H9 (cell line): ENCODE measurements around the gene NIPSNAP3A. TPM values are rescaled to one million over a fixed set of nuclear protein-coding genes. Genes with fewer than 3 reads are reported as not detected.

Experiments
- DNase-seq: peaks from one replicate; pipeline ENCODE4 v3.0.0-alpha.2; 2017
- H2AFZ ChIP-seq: one replicate; pipeline ENCODE4 v1.6.1; 2013; ENCODE audit warnings: mild to moderate bottlenecking, low read length, control low read depth, moderate library complexity
- H2AK5ac ChIP-seq: 2 replicates; pipeline ENCODE4 v1.6.1; 2013; ENCODE audit warnings: low read length, control low read depth, mixed read lengths; ENCODE audit not compliant: insufficient read length
- H2BK120ac ChIP-seq: one replicate; pipeline ENCODE4 v1.6.1; 2013; ENCODE audit warnings: low read depth, mild to moderate bottlenecking, low read length, control low read depth, inconsistent platforms; ENCODE audit not compliant: poor library complexity, severe bottlenecking
- H2BK12ac ChIP-seq: 2 replicates; pipeline ENCODE4 v1.6.1; 2013; ENCODE audit warnings: low read length, control low read depth, mixed read lengths, low read depth; ENCODE audit not compliant: insufficient read length
- H2BK15ac ChIP-seq: 2 replicates; pipeline ENCODE4 v1.6.1; 2013; ENCODE audit warnings: low read depth, low read length, control low read depth
- H2BK20ac ChIP-seq: one replicate; pipeline ENCODE4 v1.6.1; 2013; ENCODE audit warnings: low read depth, mild to moderate bottlenecking, low read length, control low read depth, inconsistent platforms; ENCODE audit not compliant: poor library complexity, severe bottlenecking
- H2BK5ac ChIP-seq: 2 replicates; pipeline ENCODE4 v1.6.1; 2013; ENCODE audit warnings: low read length, control low read depth, mixed read lengths; ENCODE audit not compliant: insufficient read length
- H3K14ac ChIP-seq: 2 replicates; pipeline ENCODE4 v1.6.1; 2013; ENCODE audit warnings: low read length, control low read depth; ENCODE audit not compliant: insufficient read depth
- H3K18ac ChIP-seq: 2 replicates; pipeline ENCODE4 v1.6.1; 2013; ENCODE audit warnings: low read depth, mild to moderate bottlenecking, mixed read lengths, low read length, control low read depth; ENCODE audit not compliant: insufficient read length
- H3K23ac ChIP-seq: 2 replicates; pipeline ENCODE4 v1.6.1; 2013; ENCODE audit warnings: low read length, control low read depth, mixed read lengths, low read depth; ENCODE audit not compliant: insufficient read length
- H3K23me2 ChIP-seq: 2 replicates; pipeline ENCODE4 v1.6.1; 2013; ENCODE audit warnings: low read depth, mild to moderate bottlenecking, mixed read lengths, low read length, control low read depth; ENCODE audit not compliant: insufficient read length, poor library complexity, severe bottlenecking
- H3K27ac ChIP-seq: 2 replicates; pipeline ENCODE4 v1.5.1; 2013; ENCODE audit warnings: low read length, control low read depth, mixed read lengths, low read depth; ENCODE audit not compliant: insufficient read length
- H3K27me3 ChIP-seq: 2 replicates; pipeline ENCODE4 v1.6.1; 2013; ENCODE audit warnings: low read length, control low read depth, inconsistent platforms; ENCODE audit not compliant: insufficient read depth
- H3K4ac ChIP-seq: 2 replicates; pipeline ENCODE4 v1.6.1; 2013; ENCODE audit warnings: low read depth, mild to moderate bottlenecking, control low read depth, inconsistent platforms, low read length, moderate library complexity
- H3K4me1 ChIP-seq: 2 replicates; pipeline ENCODE4 v1.6.1; 2013; ENCODE audit warnings: low read length, control low read depth, inconsistent platforms; ENCODE audit not compliant: insufficient read depth
- H3K4me2 ChIP-seq: 2 replicates; pipeline ENCODE4 v1.6.1; 2013; ENCODE audit warnings: low read length, control low read depth, mixed read lengths; ENCODE audit not compliant: insufficient read length, insufficient read depth
- H3K56ac ChIP-seq: 2 replicates; pipeline ENCODE4 v1.6.1; 2013; ENCODE audit warnings: low read depth, mild to moderate bottlenecking, mixed read lengths, low read length, control low read depth; ENCODE audit not compliant: insufficient read length
- H3K79me1 ChIP-seq: 2 replicates; pipeline ENCODE4 v1.6.1; 2013; ENCODE audit warnings: low read depth, mild to moderate bottlenecking, moderate library complexity, low read length, control low read depth, inconsistent platforms; ENCODE audit not compliant: insufficient read depth, poor library complexity, severe bottlenecking
- H3K79me2 ChIP-seq: 2 replicates; pipeline ENCODE4 v1.6.1; 2013; ENCODE audit warnings: low read length, control low read depth, inconsistent platforms; ENCODE audit not compliant: insufficient read depth
- H3K9ac ChIP-seq: 2 replicates; pipeline ENCODE4 v1.6.1; 2013; ENCODE audit warnings: low read length, control low read depth, mixed read lengths; ENCODE audit not compliant: insufficient read length; ENCODE audit errors: extremely low read depth
- H3K9me3 ChIP-seq: one replicate; pipeline ENCODE4 v1.6.1; 2013; ENCODE audit warnings: low read depth, low read length, inconsistent platforms; ENCODE audit not compliant: control insufficient read depth
- H3T11ph ChIP-seq: one replicate; pipeline ENCODE4 v1.6.1; 2013; ENCODE audit warnings: mild to moderate bottlenecking, low read length, control low read depth, inconsistent platforms
- H4K20me1 ChIP-seq: one replicate; pipeline ENCODE4 v1.6.1; 2013; ENCODE audit not compliant: control insufficient read depth, insufficient read length, insufficient read depth
- H4K5ac ChIP-seq: 2 replicates; pipeline ENCODE4 v1.6.1; 2013; ENCODE audit warnings: low read depth, mild to moderate bottlenecking, mixed read lengths, low read length, control low read depth; ENCODE audit not compliant: insufficient read length
- H4K8ac ChIP-seq: replicated peaks from 2 replicates; pipeline ENCODE4 v1.6.1; 2013; ENCODE audit warnings: low read length, control low read depth, mixed read lengths, low read depth; ENCODE audit not compliant: insufficient read length
- H4K91ac ChIP-seq: 2 replicates; pipeline ENCODE4 v1.6.1; 2013; ENCODE audit warnings: low read depth, mild to moderate bottlenecking, moderate library complexity, mixed read lengths, low read length, control low read depth; ENCODE audit not compliant: insufficient read length
- H3K27ac Mint-ChIP-seq, 3 experiments: 2 replicates in 2 of 3; 3 replicates in 1 of 3; pipeline ENCODE4 v1.8.0; 2020 to 2021; ENCODE audit warnings: mixed read lengths in 3 of 3, mild to moderate bottlenecking in 1 of 3, moderate library complexity in 1 of 3
- H3K27me3 Mint-ChIP-seq: 2 replicates; pipeline ENCODE4 v1.8.0; 2021; ENCODE audit warnings: low read depth, mild to moderate bottlenecking, moderate library complexity, mixed read lengths
- H3K36me3 Mint-ChIP-seq, 3 experiments: 2 replicates in 2 of 3; 3 replicates in 1 of 3; pipeline ENCODE4 v1.8.0; 2020 to 2021; ENCODE audit warnings: low read depth in 3 of 3, mixed read lengths in 3 of 3; ENCODE audit not compliant: insufficient read depth in 1 of 3
- H3K4me1 Mint-ChIP-seq, 2 experiments: 2 replicates each; pipeline ENCODE4 v1.8.0; 2020; ENCODE audit warnings: mixed read lengths in 2 of 2
- H3K4me3 Mint-ChIP-seq, 2 experiments: 2 replicates in 1 of 2; 3 replicates in 1 of 2; pipeline ENCODE4 v1.8.0; 2020 to 2021; ENCODE audit warnings: mild to moderate bottlenecking in 2 of 2, mixed read lengths in 2 of 2, moderate library complexity in 1 of 2
- H3K9me3 Mint-ChIP-seq, 2 experiments: 2 replicates in 1 of 2; 3 replicates in 1 of 2; pipeline ENCODE4 v1.8.0; 2020; ENCODE audit warnings: mild to moderate bottlenecking in 2 of 2, mixed read lengths in 2 of 2, moderate library complexity in 1 of 2
- CTCF ChIP-seq: fragments of 200-600 bp; sonication (generic); conservative IDR thresholded peaks from 3 replicates; pipeline ENCODE4 v1.8.0; 2021; ENCODE audit warnings: antibody characterized with exemption, mild to moderate bottlenecking
- WGBS: extraction: QIAGEN DNeasy Blood & Tissue Kit; methylation state at CpG from one replicate; pipeline ENCODE4 v1.1.7; 2013; ENCODE audit warnings: missing lambda C conversion rate, low lambda C conversion rate, mixed read lengths; ENCODE audit not compliant: insufficient read length; ENCODE audit errors: extremely low coverage; 5-methylcytosine and 5-hydroxymethylcytosine counted together
- total RNA-seq: library from RNA; stranded (reverse); gene quantifications from 2 replicates; pipeline ENCODE4 v1.2.1, GENCODE V29; 2021

Gene NIPSNAP3A
- total RNA-seq, 1 experiment from 2014 or later, result 13.9 TPM

- no CpG with 5 or more reads among the region's 7 CpGs for WGBS
- Mint-ChIP-seq H3K27me3 (no peaks in the 10 kb centered on the region), H3K9me3 (no peaks in the 10 kb centered on the region), H3K36me3 (no peaks in the 10 kb centered on the region), H3K4me3 (no peak overlapping the region), H3K4me1 (peaks cover 14 to 22% of the 10 kb centered on the region in 2 experiments), H3K27ac (no peak overlapping the region)
- no peak overlapping the region for H3T11ph ChIP-seq
- H4K20me1 ChIP-seq, result no peaks in the 10 kb centered on the region
- H2BK15ac ChIP-seq, result no peak overlapping the region
- no peak overlapping the region for H3K14ac ChIP-seq
- no peaks in the 10 kb centered on the region for H3K79me2 ChIP-seq
- H3K4me1 ChIP-seq, result no peaks in the 10 kb centered on the region
- no peak overlapping the region for H4K91ac ChIP-seq
- H4K8ac ChIP-seq, result no peak overlapping the region
- H3K27ac ChIP-seq, result no peak overlapping the region
- peak; percentile 89 for TF ChIP-seq CTCF
- no peaks in the 10 kb centered on the region for H3K9me3 ChIP-seq
- no peak overlapping the region for H3K4me2 ChIP-seq
- H4K5ac ChIP-seq, result no peak overlapping the region
- no peak overlapping the region for H3K18ac ChIP-seq
- DNase-seq, result no peak
- no peak overlapping the region for H3K56ac ChIP-seq
- no peak overlapping the region for H3K23ac ChIP-seq
- H2BK20ac ChIP-seq, result no peak overlapping the region
- no peak overlapping the region for H3K4ac ChIP-seq
- H3K23me2 ChIP-seq, result peaks cover 6% of the 10 kb centered on the region
- H2BK5ac ChIP-seq, result no peak overlapping the region
- H3K79me1 ChIP-seq, result no peaks in the 10 kb centered on the region
- no peak overlapping the region for H2BK120ac ChIP-seq
- H2AK5ac ChIP-seq, result no peak overlapping the region
- no peak overlapping the region for H2BK12ac ChIP-seq
- H3K9ac ChIP-seq, result no peak overlapping the region
- no peak overlapping the region for H2AFZ ChIP-seq
- H3K27me3 ChIP-seq, result no peaks in the 10 kb centered on the region
These were observed 4.0 kb upstream of the NIPSNAP3A start for GRCh38 chr9:104743376-104743985.
